ENCODE results near the gene CD46.

The CD46 gene

GRCh38 chr1:207745285-207745684 is 6.6 kb upstream of the CD46 start:
- ATAC-seq (ENCODE audit: insufficient read depth, low read depth): no peak
- H3K27ac ChIP-seq (ENCODE audit: low read length): no peak overlapping the region
- peaks cover 24% of the 10 kb centered on the region for H3K4me1 ChIP-seq (ENCODE audit: insufficient read depth, low read length)

GRCh38 chr1:207745839-207746767 is 5.8 kb upstream of the CD46 start:
- Histone ChIP-seq H3K9me3 (ENCODE audit: insufficient read depth, low read length, severe bottlenecking) (no peaks in the 10 kb centered on the region), H3K79me2 (ENCODE audit: insufficient read depth, low read length) (peaks cover 9% of the 10 kb centered on the region), H2AFZ (ENCODE audit: low read depth, low read length) (no peak overlapping the region), H3K27me3 (ENCODE audit: insufficient read depth, low read length, poor library complexity) (no peaks in the 10 kb centered on the region), H3K36me3 (ENCODE audit: insufficient read depth, low read length) (no peaks in the 10 kb centered on the region), H3K4me3 (ENCODE audit: low read depth in 1 of 2, low read length in 2 of 2) (no peak overlapping the region), H3K4me2 (ENCODE audit: insufficient read depth, low read length) (no peak overlapping the region), H4K20me1 (ENCODE audit: insufficient read depth, low read length) (no peaks in the 10 kb centered on the region), H3K4me1 (ENCODE audit: insufficient read depth, low read length) (peaks cover 33% of the 10 kb centered on the region), H3K9ac (ENCODE audit: low read depth, low read length) (no peak overlapping the region), H3K27ac (ENCODE audit: low read length) (no peak overlapping the region)
- TF ChIP-seq CTCF (IDR thresholded peaks at IDR 0.05; ENCODE audit: borderline replicate concordance, extremely low read depth, low read length, poor library complexity, severe bottlenecking): no peak
- no peak for TF ChIP-seq EZH2 (IDR thresholded peaks at IDR 0.05; ENCODE audit: borderline replicate concordance, low read depth, low read length, severe bottlenecking)
- DNase-seq (no peak), ATAC-seq (ENCODE audit: insufficient read depth, low read depth) (no peak)

More at GRCh38 chr1:207745285-207745684, 6.6 kb upstream of the CD46 start:
- no peaks in the 10 kb centered on the region for H4K20me1 ChIP-seq (ENCODE audit: insufficient read depth, low read length)
- no peak for DNase-seq
- peaks cover 2% of the 10 kb centered on the region; the same call in 1 of the 2 replicates for H3K79me2 ChIP-seq (ENCODE audit: insufficient read depth, low read length)
- H3K27me3 ChIP-seq (ENCODE audit: insufficient read depth, low read length, poor library complexity): no peaks in the 10 kb centered on the region
- H3K36me3 ChIP-seq (ENCODE audit: insufficient read depth, low read length): no peaks in the 10 kb centered on the region
- TF ChIP-seq EZH2 (IDR thresholded peaks at IDR 0.05; ENCODE audit: borderline replicate concordance, low read depth, low read length, severe bottlenecking) (no peak), CTCF (IDR thresholded peaks at IDR 0.05; ENCODE audit: borderline replicate concordance, extremely low read depth, low read length, poor library complexity, severe bottlenecking) (no peak)
- no peaks in the 10 kb centered on the region for H3K9me3 ChIP-seq (ENCODE audit: insufficient read depth, low read length, severe bottlenecking)
- no peak overlapping the region for H3K4me3 ChIP-seq (ENCODE audit: low read depth in 1 of 2, low read length in 2 of 2)
- H2AFZ ChIP-seq (ENCODE audit: low read depth, low read length): no peak overlapping the region
- H3K4me2 ChIP-seq (ENCODE audit: insufficient read depth, low read length): no peak overlapping the region
- H3K9ac ChIP-seq (ENCODE audit: low read depth, low read length): no peak overlapping the region

GRCh38 chr1:207747627-207748492 is 4.0 kb upstream of the CD46 start:
- no peak overlapping the region for H3K4me2 ChIP-seq (ENCODE audit: insufficient read depth, low read length)
- no peak for TF ChIP-seq EZH2 (IDR thresholded peaks at IDR 0.05; ENCODE audit: borderline replicate concordance, low read depth, low read length, severe bottlenecking)
- TF ChIP-seq CTCF (IDR thresholded peaks at IDR 0.05; ENCODE audit: borderline replicate concordance, extremely low read depth, low read length, poor library complexity, severe bottlenecking): no peak

More at GRCh38 chr1:207747627-207748492, 4.0 kb upstream of the CD46 start:
- H3K27ac ChIP-seq (ENCODE audit: low read length): peak overlapping the region; percentile 73; the same call in 1 of the 2 replicates
- H3K9ac ChIP-seq (ENCODE audit: low read depth, low read length): no peak overlapping the region
- H3K4me3 ChIP-seq (ENCODE audit: low read depth in 1 of 2, low read length in 2 of 2): no peak overlapping the region
- no peaks in the 10 kb centered on the region; the same call in 1 of the 2 replicates for H3K36me3 ChIP-seq (ENCODE audit: insufficient read depth, low read length)
- H2AFZ ChIP-seq (ENCODE audit: low read depth, low read length): no peak overlapping the region
- ATAC-seq (ENCODE audit: insufficient read depth, low read depth) (no peak), DNase-seq (no peak)
- H4K20me1 ChIP-seq (ENCODE audit: insufficient read depth, low read length): peaks cover 5% of the 10 kb centered on the region; the same call in 1 of the 2 replicates
- no peaks in the 10 kb centered on the region for H3K9me3 ChIP-seq (ENCODE audit: insufficient read depth, low read length, severe bottlenecking)
- H3K4me1 ChIP-seq (ENCODE audit: insufficient read depth, low read length): peaks cover 37% of the 10 kb centered on the region
- H3K27me3 ChIP-seq (ENCODE audit: insufficient read depth, low read length, poor library complexity): no peaks in the 10 kb centered on the region
- peaks cover 25% of the 10 kb centered on the region for H3K79me2 ChIP-seq (ENCODE audit: insufficient read depth, low read length)
